PC-9 (cell line): ENCODE measurements around the gene KIF5A. TPM values are rescaled to one million over a fixed set of nuclear protein-coding genes. Genes with fewer than 3 reads are reported as not detected.

Source experiments
- BruUV-seq: library from RNA; stranded (reverse); fragments of 400-500 nt; replicated peaks from 2 replicates; lab custom pipeline; 2021; lab: Mats Ljungman, UMichigan
- CTCF ChIA-PET: fragments of 300-600 bp; sonication (Branson Sonifier 250); formaldehyde crosslinking; loops from one replicate; lab custom pipeline; 2022; ENCODE audit warnings: antibody characterized with exemption; lab: Charles Lee
- POLR2A ChIA-PET: fragments of 300-600 bp; sonication (Branson Sonifier 250); formaldehyde crosslinking; loops from one replicate; lab custom pipeline; 2022; ENCODE audit warnings: antibody characterized with exemption; ENCODE audit not compliant: unreplicated experiment; lab: Charles Lee
- DNase-seq, 2 experiments: peaks; one replicate each; pipeline versions ENCODE4 v3.0.0 to v3.0.0-alpha.2; 2015 to 2022; ENCODE audit warnings: mixed read lengths in 1 of 2
- H2AFZ ChIP-seq: fragments of 200-600 bp; sonication (generic); 2 replicates; pipeline ENCODE4 v1.8.1; 2017; ENCODE audit warnings: antibody characterized with exemption
- H3F3A ChIP-seq: fragments of 200-600 bp; sonication (generic); 2 replicates; pipeline ENCODE4 v1.8.1; 2017; ENCODE audit warnings: antibody characterized with exemption, mild to moderate bottlenecking, low read depth; ENCODE audit not compliant: insufficient read depth
- H3K27ac ChIP-seq: fragments of 200-600 bp; sonication (generic); 2 replicates; pipeline ENCODE4 v1.6.1; 2016; ENCODE audit warnings: mixed run types
- H3K27me3 ChIP-seq: fragments of 200-600 bp; sonication (generic); 2 replicates; pipeline ENCODE4 v1.6.1; 2016; ENCODE audit warnings: low read depth, mixed run types; ENCODE audit not compliant: insufficient read depth
- H3K36me3 ChIP-seq: fragments of 200-600 bp; sonication (generic); 2 replicates; pipeline ENCODE4 v1.6.1; 2016; ENCODE audit warnings: low read depth, mixed run types
- H3K4me1 ChIP-seq: fragments of 200-600 bp; sonication (generic); replicated peaks from 2 replicates; pipeline ENCODE4 v1.6.1; 2016; ENCODE audit warnings: mixed run types; ENCODE audit not compliant: insufficient read depth
- H3K4me2 ChIP-seq: fragments of 200-600 bp; sonication (generic); 2 replicates; pipeline ENCODE4 v1.6.1; 2017; ENCODE audit warnings: mixed run types
- H3K4me3 ChIP-seq: fragments of 200-600 bp; sonication (generic); 2 replicates; pipeline ENCODE4 v1.6.1; 2016; ENCODE audit warnings: mixed run types
- H3K79me2 ChIP-seq: fragments of 200-600 bp; sonication (generic); 2 replicates; pipeline ENCODE4 v1.6.1; 2017; ENCODE audit warnings: low read depth, mixed run types
- H3K9me2 ChIP-seq: fragments of 200-600 bp; sonication (generic); 2 replicates; pipeline ENCODE4 v1.8.1; 2017; ENCODE audit warnings: mild to moderate bottlenecking; ENCODE audit not compliant: insufficient read depth
- H3K9me3 ChIP-seq: fragments of 200-600 bp; sonication (generic); 2 replicates; pipeline ENCODE4 v1.8.1; 2016; ENCODE audit warnings: low read depth; ENCODE audit not compliant: insufficient read depth
- H4K20me1 ChIP-seq: fragments of 200-600 bp; sonication (generic); 2 replicates; pipeline ENCODE4 v1.8.1; 2017; ENCODE audit not compliant: insufficient read depth
- CTCF ChIP-seq: fragments of 200-600 bp; sonication (generic); conservative IDR thresholded peaks from 2 replicates; pipeline ENCODE4 v1.6.1; 2017; ENCODE audit warnings: mixed run types, antibody characterized with exemption, mild to moderate bottlenecking, moderate library complexity
- EZH2 ChIP-seq: fragments of 200-600 bp; sonication (generic); IDR thresholded peaks from 2 replicates; pipeline ENCODE4 v1.8.0; 2017; ENCODE audit warnings: antibody characterized with exemption, low read depth
- intact Hi-C: fragments of 100-400 bp; cut with micrococcal nuclease; formaldehyde crosslinking; loops from one replicate; pipeline ENCODE4 v1.10.0; 2022; ENCODE audit not compliant: unreplicated experiment
- total RNA-seq: library from RNA; stranded (reverse); gene quantifications from 2 replicates; pipeline ENCODE4 v1.2.3, GENCODE V29; 2021

KIF5A gene
- total RNA-seq, 1 experiment from 2014 or later = 0.07 TPM

- H3K9me3 ChIP-seq = no peaks in the 10 kb centered on the region
- intact Hi-C loops = no loop called here
- H2AFZ ChIP-seq = no peak overlapping the region
- H3K4me1 ChIP-seq = no peaks in the 10 kb centered on the region
- no peaks in the 10 kb centered on the region for H3K36me3 ChIP-seq
- no peaks in the 10 kb centered on the region for H4K20me1 ChIP-seq
- no peaks in the 10 kb centered on the region for H3K9me2 ChIP-seq
- ChIA-PET POLR2A (no interaction called here), CTCF (no interaction called here)
- no TSS peak for BruUV-seq
- TF ChIP-seq EZH2 (no peak), CTCF (no peak)
- H3K4me3 ChIP-seq = no peak overlapping the region
- no peak for DNase-seq
- H3K27ac ChIP-seq = no peak overlapping the region
- H3F3A ChIP-seq = no peaks in the 10 kb centered on the region
- peaks cover 82% of the 10 kb centered on the region for H3K27me3 ChIP-seq
- H3K4me2 ChIP-seq = no peak overlapping the region
- H3K79me2 ChIP-seq = no peaks in the 10 kb centered on the region
Observed at GRCh38 chr12:57614948-57615500, 65.2 kb downstream of the KIF5A start.

- no peaks in the 10 kb centered on the region for H3F3A ChIP-seq
- H3K79me2 ChIP-seq = no peaks in the 10 kb centered on the region
- no peaks in the 10 kb centered on the region for H3K9me2 ChIP-seq
- H3K4me2 ChIP-seq = no peak overlapping the region
- peaks cover 88% of the 10 kb centered on the region for H3K27me3 ChIP-seq
- no TSS peak for BruUV-seq
- no peaks in the 10 kb centered on the region for H3K4me1 ChIP-seq
- no peak overlapping the region for H2AFZ ChIP-seq
- no peak for TF ChIP-seq CTCF
- TF ChIP-seq EZH2 = no peak
- no peak overlapping the region for H3K4me3 ChIP-seq
- intact Hi-C loops = no loop called here
- H3K36me3 ChIP-seq = no peaks in the 10 kb centered on the region
- H3K27ac ChIP-seq = no peak overlapping the region
- H4K20me1 ChIP-seq = no peaks in the 10 kb centered on the region
- H3K9me3 ChIP-seq = no peaks in the 10 kb centered on the region
- DNase-seq = no peak
- ChIA-PET POLR2A (interaction anchor here (0.6 kb wide), 1 partner anchor 86 kb away, joined by 5 read pairs; no protein-coding TSS in a partner anchor), CTCF (no interaction called here)
Observed at GRCh38 chr12:57615637-57616036, 65.8 kb downstream of the KIF5A start.

GRCh38 chr12:57616383-57617101 lies 66.7 kb downstream of the KIF5A start:
- CTCF ChIA-PET = no interaction called here
- Histone ChIP-seq H3K9me2 (no peaks in the 10 kb centered on the region), H3K79me2 (no peaks in the 10 kb centered on the region), H3K27ac (no peak overlapping the region), H3K4me3 (no peak overlapping the region), H3K4me1 (no peaks in the 10 kb centered on the region), H3F3A (no peaks in the 10 kb centered on the region), H3K27me3 (peaks cover 97% of the 10 kb centered on the region), H3K9me3 (no peaks in the 10 kb centered on the region), H3K36me3 (no peaks in the 10 kb centered on the region), H4K20me1 (no peaks in the 10 kb centered on the region), H2AFZ (no peak overlapping the region), H3K4me2 (no peak overlapping the region)
- POLR2A ChIA-PET = interaction anchor here (0.6 kb wide), 1 partner anchor 87 kb away, joined by 5 read pairs; no protein-coding TSS in a partner anchor
- intact Hi-C loops = no loop called here
- no TSS peak for BruUV-seq
- TF ChIP-seq CTCF (no peak), EZH2 (no peak)
- no peak for DNase-seq
